Raji (cell line): Measurements from ENCODE around the gene DCTN3.
A peak's percentile ranks its signal among the peaks of the same experiment; 100 is the strongest.

Source experiments
- POLR2A ChIP-seq: IDR thresholded peaks from 2 replicates; pipeline ENCODE4 v1.6.1; 2011; ENCODE audit warnings: low read depth, low read length, control low read depth; ENCODE audit not compliant: insufficient read depth

The DCTN3 gene

DNA sequence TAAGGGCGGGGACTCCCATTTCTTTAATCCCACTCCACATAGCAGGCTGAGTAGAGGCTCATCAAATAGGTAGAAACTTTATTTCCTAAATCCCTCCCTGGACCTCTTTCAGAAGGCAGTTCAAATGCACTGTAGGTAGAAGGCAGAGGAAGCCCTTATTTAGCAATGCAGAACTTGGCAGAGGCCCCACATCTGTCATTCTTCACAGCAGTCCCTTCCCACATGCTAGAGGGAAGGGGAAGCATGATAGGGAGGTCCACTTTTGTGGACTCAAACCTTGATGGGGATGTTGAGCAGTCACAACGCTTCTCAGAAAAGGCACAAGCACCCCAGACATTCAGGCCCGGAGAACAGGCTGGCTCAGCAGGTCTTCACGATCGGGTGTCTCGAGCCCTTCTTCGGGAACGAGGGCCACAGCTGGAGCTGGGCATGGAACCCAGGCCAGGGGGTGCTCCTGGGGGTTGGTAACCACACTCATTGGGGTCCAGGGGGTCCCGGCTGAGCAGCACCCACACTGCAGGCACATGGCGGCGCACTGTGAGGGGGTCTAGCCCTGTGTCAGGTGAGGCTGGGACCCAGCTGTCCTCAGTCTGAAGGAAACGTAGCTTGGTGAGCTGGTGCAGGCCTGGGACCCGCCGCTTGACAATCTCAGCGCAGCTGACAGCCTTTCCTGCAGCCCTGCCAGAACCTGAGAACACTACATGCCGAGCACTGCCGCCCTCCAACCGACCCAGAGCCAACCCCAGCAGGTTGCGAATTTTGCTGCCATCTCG, 9.7 kb downstream of the DCTN3 start:
- 0 out of 2 replicates have a peak, but pooled peaks have one; percentile 22 for TF ChIP-seq POLR2A

- TF ChIP-seq POLR2A = no peak
Observed at GRCh38 chr9:34607331-34607730, 13.0 kb downstream of the DCTN3 start.

DNA sequence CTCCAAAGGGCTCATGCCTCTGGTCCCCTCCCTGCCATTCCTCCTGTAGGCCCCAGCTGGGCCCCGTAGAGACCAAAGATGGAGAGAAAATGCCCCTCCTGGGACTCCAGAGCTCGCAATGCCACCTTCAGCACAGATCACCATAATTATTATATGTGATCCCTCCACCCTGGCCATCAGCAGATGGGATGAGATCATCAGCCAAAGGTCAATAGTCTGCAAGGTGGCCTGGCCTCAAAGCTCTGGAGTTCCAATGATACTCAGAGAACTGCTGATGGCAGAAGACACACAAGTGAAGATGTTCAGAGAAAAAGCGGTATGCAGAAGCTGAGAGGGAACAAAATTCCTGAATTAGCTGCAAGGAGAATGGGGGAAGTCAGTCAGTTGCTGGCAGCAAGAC, 13.4 kb downstream of the DCTN3 start:
- TF ChIP-seq POLR2A = no peak

DNA sequence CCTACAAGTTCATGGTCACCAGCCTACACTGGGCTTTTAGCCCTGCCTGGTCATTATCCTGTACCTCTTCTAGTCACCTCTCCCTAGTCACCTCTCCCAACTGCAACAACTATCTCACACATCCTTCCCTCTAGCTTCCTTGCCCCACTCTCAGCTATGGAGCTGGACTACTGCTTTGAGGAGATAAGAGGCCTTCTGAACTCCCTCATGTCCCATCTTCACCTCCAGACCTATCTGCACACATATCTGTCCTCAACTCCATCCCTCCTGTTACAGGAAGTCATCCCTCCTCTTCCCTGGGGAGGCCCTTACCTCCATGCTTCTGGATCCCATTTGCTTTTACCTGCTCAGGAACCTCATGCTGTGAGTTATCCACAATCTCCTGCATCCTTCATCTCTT, 14.1 kb downstream of the DCTN3 start:
- no peak for TF ChIP-seq POLR2A

DNA sequence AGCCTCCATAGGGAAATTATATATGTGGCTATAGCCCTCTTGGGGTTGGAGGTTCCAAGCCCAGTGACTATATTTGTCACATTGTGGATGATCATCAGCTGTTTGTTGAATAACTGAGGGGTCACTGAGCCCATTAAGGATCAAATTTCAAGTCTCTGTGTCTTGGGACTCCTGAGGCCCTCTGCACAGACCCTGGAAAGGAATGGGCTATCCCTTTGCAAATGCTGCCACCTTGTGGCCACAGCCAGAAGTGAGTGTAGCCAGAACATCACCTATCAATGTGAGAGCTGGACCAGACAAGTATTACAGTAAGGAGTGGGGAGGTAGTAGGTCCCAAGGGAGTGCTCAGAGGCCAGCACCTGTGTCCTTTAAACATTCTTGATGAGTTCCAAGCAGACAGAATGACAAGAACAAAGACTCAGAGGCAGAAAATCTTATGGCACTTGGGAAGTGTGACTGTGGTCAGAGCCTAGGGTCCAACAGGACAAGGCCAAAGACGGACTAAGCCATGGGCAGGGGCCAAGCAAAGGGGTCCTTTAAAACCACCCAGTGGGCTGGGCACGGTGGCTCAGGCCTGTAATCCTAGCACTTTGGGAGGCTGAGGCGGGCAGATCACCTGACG, 16.6 kb downstream of the DCTN3 start:
- no peak for TF ChIP-seq POLR2A

DNA sequence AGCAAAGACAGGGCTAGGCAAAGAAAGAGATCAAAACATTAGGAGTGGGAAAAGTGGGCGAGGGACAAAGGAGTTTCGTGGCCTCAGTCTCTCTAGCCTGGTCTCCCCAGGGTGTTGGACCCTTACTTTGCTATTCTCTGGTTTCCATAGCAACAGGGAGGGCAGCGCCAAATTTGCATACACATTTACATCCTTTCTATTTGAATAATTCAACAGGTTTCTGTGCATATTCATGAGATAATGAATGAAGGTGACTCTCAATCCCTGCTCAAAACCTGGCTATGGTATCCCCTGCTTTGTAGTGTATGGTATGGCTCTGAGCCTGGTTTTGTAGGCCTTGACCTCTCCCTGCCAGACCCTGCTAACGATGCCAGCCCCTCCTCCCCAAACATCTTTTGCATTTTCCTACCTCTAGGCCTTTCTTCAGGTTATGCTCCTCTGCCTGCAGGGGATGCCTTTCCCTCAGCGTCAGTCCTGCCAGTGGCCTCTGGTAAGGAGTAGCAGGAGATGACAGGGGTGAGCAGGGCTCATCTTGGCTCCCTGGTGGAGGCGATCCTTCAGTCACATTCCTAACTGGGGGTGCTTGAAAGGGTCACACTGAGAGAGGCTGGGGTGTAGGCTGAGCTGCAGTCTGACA, 18.2 kb downstream of the DCTN3 start:
- no peak for TF ChIP-seq POLR2A

GRCh38 chr9:34600908-34601307, 19.4 kb downstream of the DCTN3 start:
- TF ChIP-seq POLR2A = no peak

GRCh38 chr9:34599546-34599945, 20.7 kb downstream of the DCTN3 start:
- TF ChIP-seq POLR2A = no peak

- TF ChIP-seq POLR2A = no peak
Observed at GRCh38 chr9:34594177-34594576, 26.1 kb downstream of the DCTN3 start.

DNA sequence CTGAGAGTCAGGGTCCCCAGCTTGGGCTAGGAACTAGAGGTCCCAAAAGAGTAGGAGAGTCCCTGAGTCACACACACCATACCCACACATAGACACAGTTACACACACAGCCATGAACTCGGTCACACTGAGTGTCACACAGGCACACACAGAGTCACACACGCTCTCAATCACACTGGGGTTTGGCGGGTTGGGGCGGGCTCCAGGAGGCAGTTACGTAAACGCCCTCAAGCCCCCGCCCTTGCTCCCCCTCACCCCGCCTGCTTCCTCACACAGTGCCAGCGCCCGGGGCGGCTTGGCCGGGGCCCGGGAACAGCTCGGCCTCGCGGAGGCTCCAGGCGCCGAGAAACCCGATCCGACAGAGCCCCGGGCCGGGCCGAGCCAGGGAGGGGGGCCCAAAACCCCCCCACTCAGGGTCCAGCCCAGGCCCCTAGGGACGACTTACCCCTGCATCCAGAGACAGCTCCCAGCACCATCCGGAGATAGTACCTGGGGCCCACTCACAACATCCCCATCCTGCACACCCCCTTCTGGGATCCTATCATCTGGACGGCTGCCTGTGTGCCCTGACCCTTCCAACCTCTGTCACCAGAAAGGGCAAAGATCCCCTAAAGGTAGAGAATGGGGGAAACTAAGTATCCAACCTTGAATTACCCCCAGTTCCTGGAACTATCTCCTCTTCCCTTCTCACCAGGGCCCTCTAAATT, 27.2 kb downstream of the DCTN3 start:
- no peak for TF ChIP-seq POLR2A

GRCh38 chr9:34591917-34592866, 28.1 kb downstream of the DCTN3 start:
- TF ChIP-seq POLR2A = no peak

DNA sequence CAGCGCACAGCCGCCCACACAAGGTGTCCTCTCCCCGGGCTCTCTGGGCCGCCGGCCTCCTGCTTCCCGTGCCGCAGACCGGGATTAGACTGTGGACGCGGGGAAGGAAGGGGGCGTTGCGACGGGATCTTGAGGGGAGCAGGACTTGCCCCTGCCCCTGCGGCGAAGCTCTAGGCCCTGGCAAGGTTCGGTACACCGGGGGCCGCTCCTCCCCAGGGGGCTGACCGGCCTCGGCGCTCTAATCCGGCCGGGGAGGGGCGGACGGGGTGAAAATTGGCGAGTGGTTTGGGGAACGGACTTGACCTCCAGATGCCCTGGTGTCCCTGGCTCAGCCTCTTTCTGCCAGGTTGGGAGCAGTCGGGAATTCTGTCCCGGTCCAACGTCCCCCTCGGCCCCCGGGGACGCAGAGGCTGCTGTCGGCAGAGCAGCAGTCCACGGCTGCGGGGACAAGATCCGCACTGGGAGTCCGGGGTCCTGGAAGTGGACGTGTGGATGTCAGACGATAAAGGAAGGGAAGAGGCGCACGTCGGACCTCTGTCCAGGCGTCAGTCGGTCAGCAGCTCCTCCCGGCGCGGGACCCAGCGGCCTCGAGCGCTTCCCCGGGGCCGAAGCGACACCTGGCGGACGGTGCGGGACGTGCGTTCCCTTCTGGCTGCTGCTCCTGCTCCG, 28.9 kb downstream of the DCTN3 start:
- no peak for TF ChIP-seq POLR2A

DNA sequence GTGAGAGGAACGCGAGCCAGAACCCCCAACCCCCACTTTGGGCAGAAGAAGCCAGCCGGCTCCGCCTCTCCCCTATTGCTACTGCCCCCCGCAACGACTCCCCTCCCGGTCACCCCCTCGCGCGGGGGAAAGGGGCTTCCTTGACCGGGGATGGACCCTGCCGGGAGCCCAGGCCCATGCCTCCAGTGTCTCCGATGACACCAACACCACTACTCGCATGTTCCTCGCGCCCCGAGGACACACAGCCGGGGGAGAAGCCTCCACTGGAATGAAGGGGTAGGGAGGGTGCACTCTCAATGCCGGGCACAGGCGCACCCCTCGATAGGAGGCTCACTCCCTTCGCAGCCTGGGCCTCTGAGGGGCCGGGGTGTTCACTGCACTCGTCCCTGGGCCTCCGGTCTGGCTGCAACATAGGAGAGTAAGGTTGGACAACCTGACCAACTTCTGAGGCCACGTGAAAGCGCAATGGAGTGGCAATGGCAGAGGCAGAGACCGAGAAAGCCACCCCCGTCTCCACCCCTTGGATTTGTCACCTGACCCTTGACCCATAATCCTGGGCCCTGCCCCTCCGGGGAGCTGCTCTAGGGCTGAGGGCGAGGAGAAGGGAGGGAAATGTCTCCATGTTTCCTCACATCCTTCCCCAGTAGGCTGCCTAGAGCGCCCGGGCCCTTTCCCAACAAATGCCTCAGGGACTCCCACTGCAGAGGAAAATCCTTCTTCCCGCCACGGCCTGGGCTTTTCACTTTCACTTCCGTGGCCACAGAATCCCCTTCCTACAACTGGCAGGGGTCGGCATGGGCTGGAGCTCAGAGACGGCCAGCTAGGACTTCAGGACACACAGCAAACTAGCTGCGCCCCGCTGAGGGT, 29.7 kb downstream of the DCTN3 start:
- TF ChIP-seq POLR2A = no peak

DNA sequence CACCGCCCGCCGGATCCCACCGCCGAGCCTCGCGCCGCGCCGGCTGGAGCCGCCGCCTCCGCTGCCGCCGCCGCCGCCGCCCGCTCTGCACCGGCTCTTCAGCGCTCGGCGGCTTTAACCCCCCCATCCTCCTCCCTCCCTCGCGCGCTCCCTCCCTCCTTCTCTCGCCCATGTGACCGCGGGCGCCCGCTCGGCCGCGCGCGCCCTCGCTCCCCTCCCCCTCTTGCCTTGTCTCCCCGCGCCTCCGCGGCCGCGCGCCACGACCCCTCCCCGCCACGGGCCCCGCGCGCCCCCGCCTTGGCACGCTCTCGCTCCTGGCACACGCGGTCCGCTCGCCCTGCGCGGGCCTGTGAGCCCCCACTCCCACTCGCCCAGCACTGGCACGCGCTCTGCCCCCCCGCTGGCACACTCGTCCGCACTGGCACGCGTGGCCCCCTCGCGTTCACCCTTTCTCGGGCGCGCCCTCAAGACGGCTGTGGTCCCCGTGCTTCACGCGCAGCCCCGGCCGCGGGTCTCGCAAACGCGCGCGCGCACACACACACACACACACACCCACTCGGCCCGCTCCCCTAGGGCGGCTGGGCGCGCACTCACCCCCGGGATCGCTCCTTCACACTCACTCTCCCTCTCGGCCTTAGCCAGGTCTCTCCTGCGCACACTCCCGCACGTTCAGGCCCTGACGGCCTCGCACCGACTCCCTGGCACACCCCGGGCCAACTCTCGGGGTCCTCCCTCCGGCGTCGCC, 30.5 kb downstream of the DCTN3 start, which contains the start of gene CNTFR:
Gene CNTFR, minus strand, starts transcription at position 89 of the 745 bp plus-strand sequence. CDS start 20,743 bp downstream, outside the sequence.
- no peak for TF ChIP-seq POLR2A
